RCC 7860 (cell line): Measurements from ENCODE around the gene FBXO46.
"Not testable (repeated sequence)": the region's sequence is repeated elsewhere in the genome, so short reads cannot be mapped to it uniquely, and the experiment has no call there.

Experiments
- DNase-seq: peaks from one replicate; pipeline ENCODE4 v3.0.0-alpha.2; 2015; ENCODE audit warnings: low spot score
- FAIRE-seq: peaks from 2 replicates; lab custom pipeline; 2012; peaks lifted over from hg19 to GRCh38; lab: Jason Lieb, UNC

Gene FBXO46

GRCh38 chr19:45766296-45766868 lies 35.7 kb upstream of the FBXO46 start:
- FAIRE-seq: no peak

GRCh38 chr19:45765702-45766295 lies 35.1 kb upstream of the FBXO46 start:
- FAIRE-seq: no peak

More at GRCh38 chr19:45766296-45766868, 35.7 kb upstream of the FBXO46 start:
- no peak for DNase-seq

GRCh38 chr19:45764945-45765701 lies 34.4 kb upstream of the FBXO46 start:
- DNase-seq: no peak
- FAIRE-seq: no peak

More at GRCh38 chr19:45765702-45766295, 35.1 kb upstream of the FBXO46 start:
- DNase-seq: no peak

- FAIRE-seq: no peak
- DNase-seq: no peak
These were observed 33.8 kb upstream of the FBXO46 start for GRCh38 chr19:45764475-45764874.

DNA sequence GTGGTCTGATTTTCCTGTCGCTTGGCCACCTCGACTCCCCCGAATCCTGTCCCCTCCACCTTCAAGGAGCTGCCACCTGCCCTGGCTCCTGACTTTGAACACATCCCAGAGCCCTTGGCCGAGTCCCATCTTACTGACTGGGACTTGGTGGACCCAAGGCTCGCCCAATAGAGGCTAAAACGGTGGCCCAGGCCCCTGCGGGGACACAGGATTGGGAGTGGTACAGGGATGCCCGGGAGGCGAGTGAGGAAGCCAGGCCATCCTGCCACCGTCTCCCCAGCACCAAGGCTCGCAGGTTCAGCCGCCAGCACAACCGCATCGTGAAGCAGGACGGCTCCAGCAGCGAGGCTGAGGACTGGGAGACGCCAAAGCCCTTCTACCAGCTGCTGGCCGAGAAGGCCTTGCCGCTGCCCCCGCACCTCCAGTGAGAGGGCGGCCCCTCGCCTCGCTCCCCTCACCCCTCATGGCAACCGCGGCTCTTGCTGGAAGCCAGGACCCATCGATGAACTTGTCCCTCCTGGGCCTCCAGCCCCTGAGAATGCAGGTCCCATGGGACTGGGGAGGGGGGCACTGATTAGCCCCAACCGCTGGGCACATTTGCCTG lies 33.1 kb upstream of the FBXO46 start:
- FAIRE-seq: no peak
- DNase-seq: no peak

DNA sequence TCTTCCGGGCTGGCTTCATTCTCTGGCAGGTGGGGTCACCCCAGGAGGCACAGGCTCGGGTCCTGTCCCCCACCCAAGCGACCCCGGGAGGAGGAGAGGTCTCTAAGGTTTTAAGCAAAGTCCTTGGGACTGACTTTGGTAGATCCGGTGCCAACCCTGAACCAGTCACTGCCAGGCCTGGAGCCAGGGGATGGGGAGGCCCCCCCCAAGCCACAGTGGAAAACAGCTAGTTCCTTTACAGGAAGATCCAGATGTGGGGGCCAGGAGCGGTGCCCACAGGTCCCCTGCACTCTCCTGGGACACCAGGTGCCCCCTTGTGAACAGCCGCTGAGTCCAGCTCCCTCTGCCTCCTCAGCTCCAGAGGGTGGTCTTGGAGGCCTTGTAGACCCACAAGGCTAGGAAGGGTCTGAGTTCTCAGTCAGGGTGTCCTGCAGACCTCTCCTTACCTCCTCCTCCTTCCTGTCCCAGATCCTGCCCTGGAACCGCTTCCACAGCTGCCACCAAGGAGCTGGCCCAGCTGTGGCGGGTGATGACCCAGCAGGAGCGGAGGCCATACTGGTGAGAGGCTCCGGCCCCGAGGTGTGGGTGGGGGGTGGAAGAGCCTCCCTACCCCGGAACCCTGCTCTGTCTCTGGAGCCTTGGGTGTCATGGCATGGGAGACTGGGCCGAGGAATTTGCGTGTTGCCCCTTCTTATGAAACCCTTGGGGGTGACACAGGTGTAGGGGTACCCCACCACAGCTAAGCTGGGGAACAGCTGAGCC lies 32.4 kb upstream of the FBXO46 start:
- no peak for FAIRE-seq
- no peak for DNase-seq

DNA sequence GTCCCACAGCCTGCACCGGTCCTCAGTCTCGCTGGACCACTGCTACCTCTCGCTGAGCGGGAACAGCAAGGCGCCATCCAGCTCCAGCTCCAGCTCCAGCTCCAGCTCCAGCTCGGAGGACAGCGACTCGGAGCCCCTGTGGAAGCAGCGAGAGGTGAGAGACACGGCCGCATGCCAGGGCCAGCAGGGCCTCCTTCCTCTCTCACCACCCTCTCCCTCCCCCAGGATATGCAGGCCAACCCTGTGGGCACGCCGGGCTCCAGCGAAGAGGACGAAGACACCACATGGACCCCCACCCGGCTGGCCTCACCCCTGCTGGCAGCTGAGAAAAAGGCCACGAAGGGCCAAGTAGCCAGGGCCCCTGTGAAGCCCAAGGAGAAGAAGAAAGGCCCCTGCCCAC lies 31.0 kb upstream of the FBXO46 start:
- no peak for DNase-seq
- FAIRE-seq: no peak

- no peak for DNase-seq
- FAIRE-seq: no peak
These were observed 28.2 kb upstream of the FBXO46 start for GRCh38 chr19:45758921-45759320.

DNA sequence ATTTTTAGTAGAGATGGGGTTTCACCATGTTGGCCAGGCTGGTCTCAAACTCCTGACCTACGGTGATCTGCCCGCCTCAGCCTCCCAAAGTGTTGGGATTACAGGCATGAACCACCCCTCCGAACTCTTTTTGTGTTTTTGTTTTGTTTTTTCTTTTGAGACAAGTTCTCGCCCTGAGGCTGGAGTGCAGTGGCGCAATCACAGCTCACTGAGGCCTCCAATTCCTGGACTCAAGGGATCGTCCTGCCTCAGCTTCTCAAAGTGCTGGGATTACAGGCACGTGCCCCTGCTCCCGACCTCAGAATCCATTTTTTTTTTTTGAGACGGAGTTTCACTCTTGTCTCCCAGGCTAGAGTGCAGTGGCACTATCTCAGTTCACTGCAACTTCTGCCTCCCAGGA lies 27.0 kb upstream of the FBXO46 start:
- DNase-seq (no peak), FAIRE-seq (no peak)

DNA sequence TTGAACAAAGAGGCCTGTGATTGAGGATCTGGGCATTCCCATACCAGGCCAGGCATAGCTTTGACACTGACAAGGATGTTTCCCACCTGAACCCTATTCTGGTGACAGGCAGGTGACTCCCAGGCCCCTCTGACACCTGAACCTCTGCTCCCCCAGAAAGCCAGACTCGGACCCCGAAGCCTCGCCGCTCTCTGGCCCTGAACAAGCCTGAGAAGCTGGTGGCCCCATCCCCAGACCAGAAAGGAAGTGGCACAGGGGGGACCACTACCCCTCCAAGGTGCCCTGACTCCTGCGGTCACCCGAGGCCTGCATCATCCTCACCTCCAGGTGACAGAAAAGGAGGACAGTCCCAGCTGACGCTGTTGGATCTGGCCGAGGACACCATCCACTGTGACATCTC lies 23.6 kb upstream of the FBXO46 start:
- DNase-seq (no peak), FAIRE-seq (no peak)

GRCh38 chr19:45753548-45753947 lies 22.9 kb upstream of the FBXO46 start:
- no peak for DNase-seq
- no peak for FAIRE-seq

GRCh38 chr19:45752639-45753038 lies 21.9 kb upstream of the FBXO46 start:
- DNase-seq (peak; percentile 31), FAIRE-seq (no peak)

DNA sequence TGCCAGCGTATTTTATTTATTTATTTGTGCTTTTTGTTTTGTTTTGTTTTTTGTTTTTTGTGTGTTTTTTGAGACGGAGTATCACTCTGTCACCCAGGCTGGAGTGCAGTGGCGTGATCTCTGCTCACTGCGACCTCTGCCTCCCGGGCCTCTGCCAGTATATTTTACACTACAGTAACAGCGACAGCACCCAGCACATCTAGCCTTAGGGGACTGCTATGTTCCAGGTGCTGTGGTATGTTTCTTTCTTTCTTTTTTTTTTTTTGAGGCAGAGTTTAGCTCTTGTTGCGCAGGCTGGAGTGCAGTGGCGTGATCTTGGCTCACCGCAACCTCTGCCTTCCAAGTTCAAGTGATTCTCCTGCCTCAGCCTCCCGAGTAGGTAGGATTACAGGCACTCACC lies 20.8 kb upstream of the FBXO46 start:
- not testable (repeated sequence) for DNase-seq, FAIRE-seq

DNA sequence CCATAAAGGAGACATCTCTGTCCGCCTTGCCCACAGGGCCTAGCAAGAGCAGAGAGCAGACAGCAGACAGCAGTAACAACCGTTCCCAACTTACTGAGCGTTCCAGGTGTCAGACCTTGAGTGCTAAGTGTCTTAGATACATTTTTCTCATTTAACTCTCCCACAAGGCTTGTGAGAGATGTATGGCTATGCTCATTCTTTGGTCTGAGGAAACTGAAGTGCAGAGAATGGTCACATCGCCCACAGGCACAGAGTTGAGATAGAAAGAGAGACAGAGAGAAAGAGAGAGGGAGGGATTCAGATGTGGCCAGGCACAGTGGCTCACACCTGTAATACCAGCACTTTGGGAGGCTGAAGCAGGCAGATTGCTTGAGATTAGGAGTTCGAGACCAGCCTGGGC lies 16.8 kb upstream of the FBXO46 start:
- no peak for FAIRE-seq
- no peak for DNase-seq

GRCh38 chr19:45746866-45747265 lies 16.2 kb upstream of the FBXO46 start:
- DNase-seq (no peak), FAIRE-seq (no peak)

DNA sequence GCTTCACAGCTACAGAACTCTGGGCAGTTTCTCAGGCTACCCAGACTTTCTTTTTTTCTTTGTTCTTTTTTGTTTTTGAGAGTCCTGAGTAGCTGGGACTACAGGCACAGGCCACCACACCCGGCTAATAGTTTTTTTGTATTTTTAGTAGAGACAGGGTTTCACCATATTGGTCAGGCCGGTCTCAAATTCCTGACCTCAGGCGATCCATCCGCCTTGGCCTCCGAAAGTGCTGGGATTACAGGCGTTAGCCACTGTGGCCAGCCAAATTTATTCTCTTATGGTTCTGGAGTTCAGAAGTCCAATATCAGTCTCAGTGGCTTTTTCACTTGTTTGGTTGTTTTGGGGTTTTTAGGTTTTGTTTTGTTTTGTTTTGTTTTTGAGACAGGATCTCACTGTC lies 14.9 kb upstream of the FBXO46 start:
- DNase-seq (no peak), FAIRE-seq (no peak)

DNA sequence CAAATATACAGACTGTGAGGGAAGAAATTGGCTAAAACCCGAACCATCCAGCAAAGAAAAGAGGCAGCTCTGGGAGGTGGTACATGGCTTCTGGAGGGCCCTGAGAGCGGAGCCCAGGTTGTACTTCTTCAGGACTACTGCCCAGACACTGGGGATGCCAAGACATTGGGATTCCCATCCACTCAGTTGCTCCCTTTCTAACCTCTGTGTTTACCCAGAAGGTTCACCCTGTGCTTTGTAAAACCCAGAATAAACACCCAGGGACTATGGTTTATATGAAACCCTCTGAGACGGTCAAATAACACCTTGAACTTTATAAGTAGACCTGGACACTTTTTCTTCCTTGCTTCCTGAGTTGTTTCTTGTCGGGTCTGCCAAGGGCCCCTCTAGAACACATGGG lies 12.3 kb upstream of the FBXO46 start:
- FAIRE-seq (no peak), DNase-seq (no peak)

DNA sequence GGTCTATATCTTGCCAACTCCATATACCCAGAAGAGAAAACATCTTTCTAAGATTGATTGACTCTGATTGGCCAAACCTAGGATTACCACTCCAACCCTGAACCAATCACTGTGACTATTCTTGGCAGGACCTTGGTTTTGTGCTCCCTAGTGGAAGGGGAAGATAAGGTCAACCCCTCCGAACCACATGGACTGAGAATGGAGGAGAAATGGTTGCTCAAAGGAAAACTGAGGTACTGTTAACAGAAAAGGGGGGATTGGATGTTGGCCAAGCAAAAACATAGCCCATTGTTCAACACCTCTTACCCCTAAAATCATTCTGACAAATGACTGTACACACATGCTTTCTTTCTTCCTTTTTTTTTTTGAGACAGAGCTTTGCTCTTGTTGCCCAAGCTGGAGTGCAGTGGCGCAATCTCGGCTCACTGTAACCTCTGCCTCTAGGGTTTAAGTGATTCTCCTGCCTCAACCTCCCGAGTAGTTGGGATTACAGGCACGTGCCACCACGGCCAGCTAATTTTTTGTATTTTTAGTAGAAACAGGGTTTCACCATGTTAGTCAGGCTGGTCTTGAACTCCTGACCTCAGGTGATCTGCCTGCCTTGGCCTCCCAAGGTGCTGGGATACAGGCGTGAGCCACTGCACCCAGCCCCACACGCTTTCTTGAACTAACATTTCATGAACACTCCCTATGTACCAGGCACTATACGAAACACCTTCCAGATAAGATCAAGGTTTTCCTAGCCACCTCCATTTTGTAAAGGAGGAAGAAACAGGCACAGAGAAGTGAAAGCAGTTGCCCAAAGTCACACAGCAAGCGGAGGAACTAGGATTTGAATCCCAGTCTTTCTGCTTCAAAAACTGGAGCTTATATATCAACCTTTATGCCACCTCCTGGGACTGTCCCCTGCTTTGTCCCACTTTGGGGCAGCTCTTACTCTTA lies 9.1 kb upstream of the FBXO46 start:
- FAIRE-seq: no peak

GRCh38 chr19:45733160-45733810 lies 2.6 kb upstream of the FBXO46 start, which contains the start of gene MEIOSIN:
MEIOSIN (plus strand) TSS chr19:45733439; CDS start chr19:45735377, 1,938 bp downstream.
- FAIRE-seq: no peak
- DNase-seq: no peak

More for the DNA sequence above, 9.1 kb upstream of the FBXO46 start:
- DNase-seq: no peak
